OCI-LY7 (cell line): ENCODE data around the gene TMSB15A.
"Not testable (repeated sequence)": the region's sequence is repeated elsewhere in the genome, so short reads cannot be mapped to it uniquely, and the experiment has no call there.

ENCODE experiments used
- CTCF ChIP-seq: fragments of 200-600 bp; sonication (generic); conservative IDR thresholded peaks from 2 replicates; pipeline ENCODE4 v1.5.1; 2014; ENCODE audit warnings: mild to moderate bottlenecking, antibody characterized with exemption, low read length, moderate library complexity, mixed read lengths
- EZH2phosphoT487 ChIP-seq: fragments of 200-600 bp; sonication (generic); IDR thresholded peaks from 2 replicates; pipeline ENCODE4 v1.6.1; 2018; ENCODE audit warnings: low read depth, borderline replicate concordance, mild to moderate bottlenecking, mixed run types, antibody characterized with exemption, low read length, moderate library complexity, mixed read lengths

- TF ChIP-seq CTCF, EZH2phosphoT487: not testable (repeated sequence)
Measured at GRCh38 chrX:102471762-102472220, 44.7 kb downstream of the TMSB15A start, which contains the start of gene TCP11X2.
